Gastroesophageal sphincter (tissue), 3 donors: ENCODE data around the gene RPS21.

Experiments used
- EP300 ChIP-seq: sonication (generic); formaldehyde crosslinking; IDR thresholded peaks from one replicate; pipeline ENCODE4 v1.6.1; 2017; ENCODE audit warnings: antibody characterized with exemption, mild to moderate bottlenecking
- POLR2A ChIP-seq, 2 donors: fragments of 450-650 bp; IDR thresholded peaks; one replicate each; pipeline ENCODE4 v1.6.1; 2017; ENCODE audit warnings: antibody characterized with exemption in 2 of 2, mild to moderate bottlenecking in 2 of 2, moderate library complexity in 1 of 2
- POLR2AphosphoS5 ChIP-seq: sonication (generic); formaldehyde crosslinking; IDR thresholded peaks from one replicate; pipeline ENCODE4 v1.6.1; 2017; ENCODE audit warnings: antibody characterized with exemption
- TF ChIP-seq, protein P1 (sequence below), 4 experiments: fragments of 200-600 bp in 2 of 4; fragments of 450-650 bp in 2 of 4; sonication (generic) in 1 of 4; IDR thresholded peaks; one replicate each; pipeline ENCODE4 v1.5.1; 2017 to 2019; ENCODE audit warnings: antibody characterized with exemption in 4 of 4, mild to moderate bottlenecking in 2 of 4, moderate library complexity in 2 of 4

DNA sequence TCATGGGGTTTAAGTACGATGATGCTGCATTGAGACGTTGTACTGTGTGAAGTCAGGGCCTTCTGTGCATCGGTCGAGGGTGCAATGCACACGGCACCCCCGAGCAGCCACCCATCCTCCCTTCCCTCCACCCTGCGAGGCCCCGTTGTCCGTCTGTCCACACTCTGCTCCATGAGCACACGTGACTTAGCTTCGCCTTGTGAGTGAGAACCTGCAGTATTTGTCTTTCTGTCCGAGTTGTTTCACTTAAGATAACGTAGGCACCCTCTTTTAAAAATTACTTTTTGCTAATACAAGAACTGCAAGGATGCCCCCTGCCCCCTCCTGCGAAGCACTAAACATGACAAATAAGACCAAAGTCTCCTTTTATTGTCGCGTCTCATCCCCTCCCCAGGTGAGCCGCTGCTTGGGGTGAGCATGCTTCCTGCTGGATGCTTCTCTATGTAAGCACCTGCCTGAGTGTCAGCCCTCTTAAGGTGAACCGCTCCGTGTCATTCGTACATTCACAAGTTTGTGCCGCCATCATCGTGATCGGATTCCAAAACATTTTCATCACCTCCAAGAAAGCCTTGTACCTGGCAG, 44.1 kb downstream of the RPS21 start:
- TF ChIP-seq, protein P1, sequence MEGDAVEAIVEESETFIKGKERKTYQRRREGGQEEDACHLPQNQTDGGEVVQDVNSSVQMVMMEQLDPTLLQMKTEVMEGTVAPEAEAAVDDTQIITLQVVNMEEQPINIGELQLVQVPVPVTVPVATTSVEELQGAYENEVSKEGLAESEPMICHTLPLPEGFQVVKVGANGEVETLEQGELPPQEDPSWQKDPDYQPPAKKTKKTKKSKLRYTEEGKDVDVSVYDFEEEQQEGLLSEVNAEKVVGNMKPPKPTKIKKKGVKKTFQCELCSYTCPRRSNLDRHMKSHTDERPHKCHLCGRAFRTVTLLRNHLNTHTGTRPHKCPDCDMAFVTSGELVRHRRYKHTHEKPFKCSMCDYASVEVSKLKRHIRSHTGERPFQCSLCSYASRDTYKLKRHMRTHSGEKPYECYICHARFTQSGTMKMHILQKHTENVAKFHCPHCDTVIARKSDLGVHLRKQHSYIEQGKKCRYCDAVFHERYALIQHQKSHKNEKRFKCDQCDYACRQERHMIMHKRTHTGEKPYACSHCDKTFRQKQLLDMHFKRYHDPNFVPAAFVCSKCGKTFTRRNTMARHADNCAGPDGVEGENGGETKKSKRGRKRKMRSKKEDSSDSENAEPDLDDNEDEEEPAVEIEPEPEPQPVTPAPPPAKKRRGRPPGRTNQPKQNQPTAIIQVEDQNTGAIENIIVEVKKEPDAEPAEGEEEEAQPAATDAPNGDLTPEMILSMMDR (IDR thresholded peaks at IDR 0.05), result no peak
- no peak for TF ChIP-seq EP300
- no peak for TF ChIP-seq POLR2AphosphoS5
- no peak for TF ChIP-seq POLR2A (IDR thresholded peaks at IDR 0.05)
